HCT116 (cell line): ENCODE measurements around the gene MYO1F. TPM values are rescaled to one million over a fixed set of nuclear protein-coding genes. Genes with fewer than 3 reads are reported as not detected.

ENCODE experiments used
- ATAC-seq: fragments of 200-7000 bp; cut with Tn5 transposase; 2 replicates; pipeline ENCODE4 v1.9.1; 2020; ENCODE audit warnings: mild to moderate bottlenecking, moderate library complexity
- BruUV-seq: library from RNA; stranded (reverse); fragments of 400-500 nt; replicated peaks from 2 replicates; lab custom pipeline; 2021; lab: Mats Ljungman, UMichigan
- CTCF ChIA-PET: fragments of 300-600 bp; sonication (Branson Sonifier 250); formaldehyde crosslinking; loops from one replicate; lab custom pipeline; 2021; ENCODE audit warnings: antibody characterized with exemption; lab: Charles Lee
- POLR2A ChIA-PET: fragments of 300-600, 350-600 bp; sonication (Branson Sonifier 250); formaldehyde crosslinking; loops from one replicate; lab custom pipeline; 2021; ENCODE audit warnings: antibody characterized with exemption; lab: Charles Lee
- RAD21 ChIA-PET, 2 experiments: fragments of 300-600 bp; sonication (Branson Sonifier 250); formaldehyde crosslinking; loops; one replicate each; lab custom pipeline; 2023; ENCODE audit warnings: low total read pairs in 2 of 2; ENCODE audit not compliant: uncharacterized antibody in 2 of 2, unreplicated experiment in 2 of 2, low non-redundant PET in 1 of 2; lab: Charles Lee
- DNase-seq: peaks from one replicate; pipeline ENCODE4 v3.0.0-alpha.2; 2010; ENCODE audit warnings: low read depth, low spot score
- H2AFZ ChIP-seq: fragments of 200-600 bp; shearing (Covaris generic), sonication (generic); 2 replicates; pipeline ENCODE4 v1.6.1; 2017; ENCODE audit warnings: low read depth, mixed run types, mixed read lengths, antibody characterized with exemption, low read length; ENCODE audit not compliant: poor library complexity, severe bottlenecking
- H3K27ac ChIP-seq: 2 replicates; pipeline ENCODE4 v1.5.1; 2012; ENCODE audit warnings: low read depth, low read length
- H3K27me3 ChIP-seq: fragments of 200-600 bp; sonication (generic); 2 replicates; pipeline ENCODE4 v1.6.1; 2016; ENCODE audit warnings: mixed run types, low read length, mixed read lengths; ENCODE audit not compliant: insufficient read depth
- H3K36me3 ChIP-seq, 2 experiments: fragments of 200-500 bp in 1 of 2; fragments of 200-600 bp in 1 of 2; sonication (Bioruptor generic) in 1 of 2; sonication (generic) in 1 of 2; 2 replicates each; pipeline versions ENCODE4 v1.5.1 to v1.6.1; 2014 to 2016; ENCODE audit warnings: low read length in 2 of 2, inconsistent platforms in 1 of 2, mixed read lengths in 1 of 2, mixed run types in 1 of 2; ENCODE audit not compliant: insufficient read depth in 2 of 2, control insufficient read depth in 1 of 2
- H3K4me1 ChIP-seq, 2 experiments: fragments of 200-600 bp in 1 of 2; sonication (generic) in 1 of 2; 2 replicates each; pipeline versions ENCODE4 v1.5.1 to v1.6.1; 2012 to 2017; ENCODE audit warnings: low read length in 2 of 2, inconsistent platforms in 1 of 2, mild to moderate bottlenecking in 1 of 2, mixed read lengths in 1 of 2, mixed run types in 1 of 2, moderate library complexity in 1 of 2; ENCODE audit not compliant: insufficient read depth in 2 of 2, control insufficient read depth in 1 of 2
- H3K4me2 ChIP-seq: fragments of 200-600 bp; sonication (generic); 2 replicates; pipeline ENCODE4 v1.6.1; 2017; ENCODE audit warnings: mixed run types, low read length, mixed read lengths
- H3K4me3 ChIP-seq, 2 experiments: fragments of 200-600 bp in 1 of 2; sonication (generic) in 1 of 2; replicated peaks in 1 of 2; 2 replicates each; pipeline ENCODE4 v1.5.1; 2011 to 2016; ENCODE audit warnings: low read length in 2 of 2, control low read depth in 1 of 2, low read depth in 1 of 2, mild to moderate bottlenecking in 1 of 2, mixed read lengths in 1 of 2, mixed run types in 1 of 2
- H3K79me2 ChIP-seq: fragments of 200-600 bp; sonication (generic); 2 replicates; pipeline ENCODE4 v1.6.1; 2017; ENCODE audit warnings: mild to moderate bottlenecking, mixed run types, low read length, moderate library complexity, mixed read lengths; ENCODE audit not compliant: insufficient read depth
- H3K9ac ChIP-seq: fragments of 200-600 bp; sonication (generic); 2 replicates; pipeline ENCODE4 v1.6.1; 2016; ENCODE audit warnings: low read length, mixed read lengths
- H3K9me2 ChIP-seq: fragments of 200-600 bp; sonication (generic), shearing (Covaris generic); 2 replicates; pipeline ENCODE4 v1.6.1; 2017; ENCODE audit warnings: mixed run types, mild to moderate bottlenecking, moderate library complexity; ENCODE audit not compliant: insufficient read depth
- H3K9me3 ChIP-seq, 2 experiments: fragments of 200-500 bp in 1 of 2; fragments of 200-600 bp in 1 of 2; sonication (Bioruptor generic) in 1 of 2; sonication (generic) in 1 of 2; 2 replicates each; pipeline ENCODE4 v1.6.1; 2014 to 2017; ENCODE audit warnings: low read length in 2 of 2, mixed read lengths in 2 of 2, inconsistent platforms in 1 of 2, low read depth in 1 of 2, mild to moderate bottlenecking in 1 of 2, mixed run types in 1 of 2, moderate library complexity in 1 of 2; ENCODE audit not compliant: control insufficient read depth in 1 of 2, insufficient read depth in 1 of 2
- H4K20me1 ChIP-seq: fragments of 200-600 bp; sonication (generic), shearing (Covaris generic); 2 replicates; pipeline ENCODE4 v1.6.1; 2017; ENCODE audit warnings: mixed run types, mild to moderate bottlenecking, moderate library complexity; ENCODE audit not compliant: insufficient read depth
- CEBPB ChIP-seq: IDR thresholded peaks from 2 replicates; pipeline ENCODE4 v1.6.1; 2012; ENCODE audit warnings: low read depth
- CTCF ChIP-seq, 3 experiments: fragments of 200-600 bp in 1 of 3; sonication (generic) in 1 of 3; IDR thresholded peaks in 2 of 3; conservative IDR thresholded peaks in 1 of 3; 2 replicates each; pipeline ENCODE4 v1.5.1; 2012 to 2017; ENCODE audit warnings: low read depth in 2 of 3, low read length in 2 of 3, antibody characterized with exemption in 1 of 3, borderline replicate concordance in 1 of 3, control low read depth in 1 of 3, mild to moderate bottlenecking in 1 of 3, mixed read lengths in 1 of 3, mixed run types in 1 of 3, moderate library complexity in 1 of 3; ENCODE audit not compliant: insufficient read depth in 1 of 3
- EZH2phosphoT487 ChIP-seq: fragments of 200-600 bp; IDR thresholded peaks from 2 replicates; pipeline ENCODE4 v1.6.1; 2018; ENCODE audit warnings: antibody characterized with exemption, borderline replicate concordance
- SIN3A ChIP-seq: IDR thresholded peaks from 2 replicates; pipeline ENCODE4 v1.6.1; 2012; ENCODE audit warnings: low read depth
- TCF7L2 ChIP-seq: IDR thresholded peaks from 2 replicates; pipeline ENCODE4 v1.7.0; 2011; ENCODE audit warnings: borderline replicate concordance, inconsistent platforms; ENCODE audit not compliant: insufficient read depth, insufficient read length; ENCODE audit errors: extremely low read depth
- YY1 ChIP-seq: IDR thresholded peaks from 2 replicates; pipeline ENCODE4 v1.6.1; 2011; ENCODE audit warnings: low read length, low read depth, moderate library complexity, mild to moderate bottlenecking; ENCODE audit not compliant: insufficient replicate concordance; ENCODE audit errors: extremely low read depth
- intact Hi-C: fragments of 100-400 bp; cut with micrococcal nuclease; formaldehyde crosslinking; loops from 2 replicates; pipeline ENCODE4 v1.10.0; 2022
- total RNA-seq: library from RNA; stranded (reverse); gene quantifications from one replicate; pipeline ENCODE4 v1.2.1, GENCODE V29; 2021; ENCODE audit not compliant: unreplicated experiment
- TF ChIP-seq, protein P1 (sequence below): IDR thresholded peaks from 2 replicates; pipeline ENCODE4 v1.6.1; 2012; ENCODE audit warnings: low read depth

The MYO1F gene
- total RNA-seq, 1 experiment from 2014 or later, result 0.39 TPM

GRCh38 chr19:8537099-8537498, 40.1 kb downstream of the MYO1F start:
- no peaks in the 10 kb centered on the region for H3K4me1 ChIP-seq
- no peak for TF ChIP-seq EZH2phosphoT487
- TF ChIP-seq SIN3A, result no peak
- no peak for TF ChIP-seq CEBPB
- TF ChIP-seq CTCF (IDR thresholded peaks at IDR 0.05 in 2 of 3, conservative IDR thresholded peaks at IDR 0.05 in 1 of 3; ENCODE audit: borderline replicate concordance in 1 of 3, insufficient read depth in 1 of 3, low read depth in 2 of 3, low read length in 2 of 3), result no peak
- TF ChIP-seq, protein P1, sequence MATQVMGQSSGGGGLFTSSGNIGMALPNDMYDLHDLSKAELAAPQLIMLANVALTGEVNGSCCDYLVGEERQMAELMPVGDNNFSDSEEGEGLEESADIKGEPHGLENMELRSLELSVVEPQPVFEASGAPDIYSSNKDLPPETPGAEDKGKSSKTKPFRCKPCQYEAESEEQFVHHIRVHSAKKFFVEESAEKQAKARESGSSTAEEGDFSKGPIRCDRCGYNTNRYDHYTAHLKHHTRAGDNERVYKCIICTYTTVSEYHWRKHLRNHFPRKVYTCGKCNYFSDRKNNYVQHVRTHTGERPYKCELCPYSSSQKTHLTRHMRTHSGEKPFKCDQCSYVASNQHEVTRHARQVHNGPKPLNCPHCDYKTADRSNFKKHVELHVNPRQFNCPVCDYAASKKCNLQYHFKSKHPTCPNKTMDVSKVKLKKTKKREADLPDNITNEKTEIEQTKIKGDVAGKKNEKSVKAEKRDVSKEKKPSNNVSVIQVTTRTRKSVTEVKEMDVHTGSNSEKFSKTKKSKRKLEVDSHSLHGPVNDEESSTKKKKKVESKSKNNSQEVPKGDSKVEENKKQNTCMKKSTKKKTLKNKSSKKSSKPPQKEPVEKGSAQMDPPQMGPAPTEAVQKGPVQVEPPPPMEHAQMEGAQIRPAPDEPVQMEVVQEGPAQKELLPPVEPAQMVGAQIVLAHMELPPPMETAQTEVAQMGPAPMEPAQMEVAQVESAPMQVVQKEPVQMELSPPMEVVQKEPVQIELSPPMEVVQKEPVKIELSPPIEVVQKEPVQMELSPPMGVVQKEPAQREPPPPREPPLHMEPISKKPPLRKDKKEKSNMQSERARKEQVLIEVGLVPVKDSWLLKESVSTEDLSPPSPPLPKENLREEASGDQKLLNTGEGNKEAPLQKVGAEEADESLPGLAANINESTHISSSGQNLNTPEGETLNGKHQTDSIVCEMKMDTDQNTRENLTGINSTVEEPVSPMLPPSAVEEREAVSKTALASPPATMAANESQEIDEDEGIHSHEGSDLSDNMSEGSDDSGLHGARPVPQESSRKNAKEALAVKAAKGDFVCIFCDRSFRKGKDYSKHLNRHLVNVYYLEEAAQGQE, result no peak
- no peak for TF ChIP-seq YY1
- no peak for TF ChIP-seq TCF7L2
- CTCF ChIA-PET, result no interaction called here

More at GRCh38 chr19:8537099-8537498, 40.1 kb downstream of the MYO1F start:
- H3K9me3 ChIP-seq, result no peaks in the 10 kb centered on the region
- H3K4me3 ChIP-seq, result no peak overlapping the region
- no peaks in the 10 kb centered on the region for H3K79me2 ChIP-seq
- H3K27me3 ChIP-seq, result no peaks in the 10 kb centered on the region
- no peak for DNase-seq
- no peaks in the 10 kb centered on the region for H4K20me1 ChIP-seq
- BruUV-seq, result no TSS peak
- no peak overlapping the region for H2AFZ ChIP-seq
- ATAC-seq, result no peak
- POLR2A ChIA-PET, result no interaction called here
- intact Hi-C loops, result no loop called here
- H3K27ac ChIP-seq, result no peak overlapping the region
- no peak overlapping the region for H3K9ac ChIP-seq
- H3K36me3 ChIP-seq, result no peaks in the 10 kb centered on the region
- no peaks in the 10 kb centered on the region for H3K9me2 ChIP-seq
- RAD21 ChIA-PET, result no interaction called here
- no peak overlapping the region for H3K4me2 ChIP-seq
